Activated CD4-positive, alpha-beta T cell treated with anti-CD3 and anti-CD28 coated beads, Interleukin-2, amount 10 ng/mL, durations not matched to agents 7 days and 5 days (primary cell): ENCODE results near the gene SSNA1. TPM values are rescaled to one million over a fixed set of nuclear protein-coding genes. Genes with fewer than 3 reads are reported as not detected.

Experiments
- CTCF ChIA-PET: fragments of 350-600 bp; sonication (Branson Sonifier 250); formaldehyde crosslinking; loops from one replicate; lab custom pipeline; 2021; ENCODE audit warnings: antibody characterized with exemption; lab: Charles Lee
- POLR2A ChIA-PET: fragments of 350-600 bp; sonication (Branson Sonifier 250); formaldehyde crosslinking; loops from one replicate; lab custom pipeline; 2021; ENCODE audit warnings: antibody characterized with exemption; lab: Charles Lee
- DNase-seq: peaks from one replicate; pipeline ENCODE4 v3.0.0-alpha.2; 2020
- H3K27ac Mint-ChIP-seq: one replicate; pipeline ENCODE4 v1.8.0; 2021; ENCODE audit warnings: mild to moderate bottlenecking, moderate library complexity, mixed read lengths
- H3K27me3 Mint-ChIP-seq: one replicate; pipeline ENCODE4 v1.8.0; 2021; ENCODE audit warnings: mixed read lengths
- H3K36me3 Mint-ChIP-seq: one replicate; pipeline ENCODE4 v1.8.0; 2021; ENCODE audit warnings: low read depth, mixed read lengths
- H3K4me1 Mint-ChIP-seq: one replicate; pipeline ENCODE4 v1.8.0; 2021; ENCODE audit warnings: mixed read lengths
- H3K4me3 Mint-ChIP-seq: one replicate; pipeline ENCODE4 v1.8.0; 2021; ENCODE audit warnings: mild to moderate bottlenecking, moderate library complexity, mixed read lengths
- H3K9me3 Mint-ChIP-seq: one replicate; pipeline ENCODE4 v1.8.0; 2021; ENCODE audit warnings: mixed read lengths
- total RNA-seq, 2 experiments: library from RNA; stranded (reverse); gene quantifications; one replicate each; pipeline ENCODE4 v1.2.3, GENCODE V29; 2021

Gene SSNA1
- total RNA-seq, 2 experiments from 2014 or later = 74.8 to 81.3 TPM

- no peak overlapping the region for H3K4me3 Mint-ChIP-seq
- POLR2A ChIA-PET = no interaction called here
- CTCF ChIA-PET = no interaction called here
- H3K36me3 Mint-ChIP-seq = no peaks in the 10 kb centered on the region
- H3K27me3 Mint-ChIP-seq = peaks cover 35% of the 10 kb centered on the region
- no peak overlapping the region for H3K27ac Mint-ChIP-seq
- peaks cover 22% of the 10 kb centered on the region for H3K4me1 Mint-ChIP-seq
- no peaks in the 10 kb centered on the region for H3K9me3 Mint-ChIP-seq
- no peak for DNase-seq
These were observed 29.1 kb upstream of the SSNA1 start for GRCh38 chr9:137159105-137160053.

GRCh38 chr9:137160054-137160425 is 28.4 kb upstream of the SSNA1 start:
- DNase-seq = no peak
- H3K4me3 Mint-ChIP-seq = no peak overlapping the region
- no peak overlapping the region for H3K27ac Mint-ChIP-seq
- ChIA-PET POLR2A (no interaction called here), CTCF (no interaction called here)
- no peaks in the 10 kb centered on the region for H3K9me3 Mint-ChIP-seq
- H3K4me1 Mint-ChIP-seq = peaks cover 22% of the 10 kb centered on the region
- peaks cover 33% of the 10 kb centered on the region for H3K27me3 Mint-ChIP-seq
- no peaks in the 10 kb centered on the region for H3K36me3 Mint-ChIP-seq

- no peak overlapping the region for H3K4me3 Mint-ChIP-seq
- peaks cover 22% of the 10 kb centered on the region for H3K4me1 Mint-ChIP-seq
- ChIA-PET POLR2A (no interaction called here), CTCF (no interaction called here)
- no peak for DNase-seq
- H3K27me3 Mint-ChIP-seq = peaks cover 33% of the 10 kb centered on the region
- no peak overlapping the region for H3K27ac Mint-ChIP-seq
- H3K36me3 Mint-ChIP-seq = no peaks in the 10 kb centered on the region
- no peaks in the 10 kb centered on the region for H3K9me3 Mint-ChIP-seq
These were observed 27.5 kb upstream of the SSNA1 start for GRCh38 chr9:137160716-137161557.

- H3K27me3 Mint-ChIP-seq = peaks cover 39% of the 10 kb centered on the region
- DNase-seq = no peak
- peaks cover 17% of the 10 kb centered on the region for H3K4me1 Mint-ChIP-seq
- H3K4me3 Mint-ChIP-seq = no peak overlapping the region
- ChIA-PET POLR2A (no interaction called here), CTCF (interaction anchor here (1.2 kb wide), 1 partner anchor 79 kb away, joined by 3 read pairs; the partner anchor contains the start of gene TUBB4B)
- no peaks in the 10 kb centered on the region for H3K9me3 Mint-ChIP-seq
- no peak overlapping the region for H3K27ac Mint-ChIP-seq
- H3K36me3 Mint-ChIP-seq = no peaks in the 10 kb centered on the region
These were observed 26.7 kb upstream of the SSNA1 start for GRCh38 chr9:137161558-137162486.

GRCh38 chr9:137162505-137163364 is 25.7 kb upstream of the SSNA1 start:
- H3K4me3 Mint-ChIP-seq = no peak overlapping the region
- no peak for DNase-seq
- no peaks in the 10 kb centered on the region for H3K9me3 Mint-ChIP-seq
- H3K27me3 Mint-ChIP-seq = peaks cover 35% of the 10 kb centered on the region
- no peaks in the 10 kb centered on the region for H3K36me3 Mint-ChIP-seq
- no peak overlapping the region for H3K27ac Mint-ChIP-seq
- POLR2A ChIA-PET = no interaction called here
- CTCF ChIA-PET = interaction anchor here (0.6 to 1.2 kb wide), 3 partner anchors 74 to 456 kb away, joined by 3 read pairs; partner anchors contain the start of gene TUBB4B
- H3K4me1 Mint-ChIP-seq = peaks cover 13% of the 10 kb centered on the region

GRCh38 chr9:137163365-137163715 is 25.1 kb upstream of the SSNA1 start:
- POLR2A ChIA-PET = no interaction called here
- no peak for DNase-seq
- H3K4me1 Mint-ChIP-seq = peaks cover 8% of the 10 kb centered on the region
- no peaks in the 10 kb centered on the region for H3K36me3 Mint-ChIP-seq
- H3K27me3 Mint-ChIP-seq = peaks cover 30% of the 10 kb centered on the region
- CTCF ChIA-PET = interaction anchor here (1.2 kb wide), 2 partner anchors 73 to 77 kb away, joined by 3 read pairs; partner anchors contain the start of gene TUBB4B
- no peak overlapping the region for H3K4me3 Mint-ChIP-seq
- no peak overlapping the region for H3K27ac Mint-ChIP-seq
- H3K9me3 Mint-ChIP-seq = no peaks in the 10 kb centered on the region

- peaks cover 5% of the 10 kb centered on the region for H3K4me1 Mint-ChIP-seq
- DNase-seq = no peak
- no peaks in the 10 kb centered on the region for H3K9me3 Mint-ChIP-seq
- no peaks in the 10 kb centered on the region for H3K36me3 Mint-ChIP-seq
- no peak overlapping the region for H3K27ac Mint-ChIP-seq
- CTCF ChIA-PET = no interaction called here
- POLR2A ChIA-PET = no interaction called here
- peaks cover 28% of the 10 kb centered on the region for H3K27me3 Mint-ChIP-seq
- no peak overlapping the region for H3K4me3 Mint-ChIP-seq
These were observed 24.7 kb upstream of the SSNA1 start for GRCh38 chr9:137163805-137164204.

GRCh38 chr9:137164370-137165249 is 23.9 kb upstream of the SSNA1 start:
- Mint-ChIP-seq H3K36me3 (no peaks in the 10 kb centered on the region), H3K27ac (no peak overlapping the region), H3K4me3 (no peak overlapping the region), H3K9me3 (no peaks in the 10 kb centered on the region), H3K4me1 (no peaks in the 10 kb centered on the region), H3K27me3 (peaks cover 23% of the 10 kb centered on the region)
- DNase-seq = no peak
- ChIA-PET POLR2A (no interaction called here), CTCF (no interaction called here)

- ChIA-PET POLR2A (no interaction called here), CTCF (no interaction called here)
- Mint-ChIP-seq H3K27ac (no peak overlapping the region), H3K9me3 (no peaks in the 10 kb centered on the region), H3K4me1 (no peaks in the 10 kb centered on the region), H3K36me3 (no peaks in the 10 kb centered on the region), H3K4me3 (no peak overlapping the region), H3K27me3 (peaks cover 25% of the 10 kb centered on the region)
- DNase-seq = no peak
These were observed 23.1 kb upstream of the SSNA1 start for GRCh38 chr9:137165250-137165836.

GRCh38 chr9:137166380-137167229 is 21.9 kb upstream of the SSNA1 start:
- H3K36me3 Mint-ChIP-seq = no peaks in the 10 kb centered on the region
- no peaks in the 10 kb centered on the region for H3K9me3 Mint-ChIP-seq
- ChIA-PET CTCF (no interaction called here), POLR2A (no interaction called here)
- H3K27me3 Mint-ChIP-seq = peaks cover 32% of the 10 kb centered on the region
- no peak overlapping the region for H3K27ac Mint-ChIP-seq
- no peaks in the 10 kb centered on the region for H3K4me1 Mint-ChIP-seq
- DNase-seq = no peak
- no peak overlapping the region for H3K4me3 Mint-ChIP-seq
